GM06990 (cell line): ENCODE results near the gene C9orf78.
A peak's percentile ranks its signal among the peaks of the same experiment; 100 is the strongest.
"Not testable (repeated sequence)": the region's sequence is repeated elsewhere in the genome, so short reads cannot be mapped to it uniquely, and the experiment has no call there.

Source experiments
- DNase-seq: peaks from one replicate; pipeline ENCODE4 v3.0.0-alpha.2; 2011; ENCODE audit not compliant: insufficient read length; ENCODE audit errors: extremely low read depth
- H3K27me3 ChIP-seq: replicated peaks from 2 replicates; pipeline ENCODE4 v1.6.0; 2011; ENCODE audit warnings: low read length; ENCODE audit not compliant: control insufficient read depth, insufficient read depth
- H3K36me3 ChIP-seq: 2 replicates; pipeline ENCODE4 v1.5.1; 2011; ENCODE audit warnings: low read length; ENCODE audit not compliant: control insufficient read depth, insufficient read depth
- H3K4me3 ChIP-seq: replicated peaks from 2 replicates; pipeline ENCODE4 v1.5.1; 2011; ENCODE audit warnings: low read depth, mild to moderate bottlenecking, control low read depth, low read length
- CTCF ChIP-seq: IDR thresholded peaks from 2 replicates; pipeline ENCODE4 v1.5.1; 2011; ENCODE audit warnings: low read length, control low read depth, mild to moderate bottlenecking, inconsistent platforms; ENCODE audit not compliant: insufficient read depth, poor library complexity, severe bottlenecking

C9orf78 gene

GRCh38 chr9:129806061-129806460 lies 29.0 kb downstream of the C9orf78 start:
- DNase-seq: no peak
- no peak for TF ChIP-seq CTCF
- Histone ChIP-seq H3K36me3 (peaks cover 9% of the 10 kb centered on the region), H3K27me3 (no peaks in the 10 kb centered on the region), H3K4me3 (no peak overlapping the region)

DNA sequence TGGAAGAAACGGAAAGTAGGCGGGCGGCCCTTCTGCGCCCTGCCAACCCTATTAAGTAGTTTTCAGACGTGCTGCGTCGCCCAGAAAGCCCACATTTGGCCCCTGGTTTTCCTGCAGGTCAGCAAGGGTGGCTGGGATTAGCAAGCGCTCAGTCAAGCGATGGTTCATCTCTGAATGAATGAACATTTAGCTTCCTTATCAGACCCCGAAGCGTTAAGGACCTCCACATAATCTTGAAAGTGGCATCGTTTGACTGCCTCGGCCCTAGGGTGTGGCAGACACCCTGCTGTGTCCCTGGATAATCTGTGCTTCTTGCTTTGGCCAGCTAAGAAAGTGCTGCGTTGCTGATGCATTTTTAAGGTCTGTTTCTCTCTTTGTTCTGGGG lies 31.4 kb downstream of the C9orf78 start:
- no peaks in the 10 kb centered on the region for H3K27me3 ChIP-seq
- H3K36me3 ChIP-seq: peaks cover 5% of the 10 kb centered on the region; the same call in 1 of the 2 replicates
- TF ChIP-seq CTCF: no peak
- DNase-seq: no peak
- H3K4me3 ChIP-seq: peak overlapping the region; percentile 68

- no peak for TF ChIP-seq CTCF
Observed at GRCh38 chr9:129802833-129803675, 32.0 kb downstream of the C9orf78 start, which contains the start of gene TOR1B. TSS of gene TOR1B (plus strand) at chr9:129803184. CDS start at chr9:129803213, 29 bp downstream.

GRCh38 chr9:129801504-129801903 lies 33.6 kb downstream of the C9orf78 start:
- no peak for TF ChIP-seq CTCF
- H3K36me3 ChIP-seq: no peaks in the 10 kb centered on the region
- no peaks in the 10 kb centered on the region for H3K27me3 ChIP-seq
- H3K4me3 ChIP-seq: no peak overlapping the region
- DNase-seq: no peak

More at GRCh38 chr9:129802833-129803675, 32.0 kb downstream of the C9orf78 start, which contains the start of gene TOR1B:
- Histone ChIP-seq H3K36me3 (peaks cover 5% of the 10 kb centered on the region; the same call in 1 of the 2 replicates), H3K4me3 (peak within 1 kb of the TSS; percentile 68), H3K27me3 (no peaks in the 10 kb centered on the region)
- DNase-seq: peak; percentile 93

DNA sequence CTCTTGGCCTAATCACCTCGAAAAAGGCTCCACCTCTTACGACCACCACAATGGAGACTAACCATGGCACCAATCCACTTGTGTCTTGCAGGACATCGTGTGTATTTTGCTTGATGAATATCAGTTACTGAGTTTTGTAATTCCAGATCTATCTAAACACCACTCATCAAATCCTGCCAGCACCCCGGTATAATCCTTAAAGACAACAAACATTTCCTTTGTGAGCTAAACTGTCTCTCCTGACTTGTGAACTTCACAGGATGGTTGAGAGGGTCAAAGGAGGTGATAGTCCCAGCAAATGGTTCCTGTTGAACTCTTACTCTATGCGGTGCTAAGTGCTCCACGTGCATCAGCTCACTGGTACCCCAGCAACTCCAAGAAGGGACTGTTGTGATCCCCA lies 36.1 kb downstream of the C9orf78 start:
- Histone ChIP-seq H3K4me3 (no peak overlapping the region), H3K36me3 (no peaks in the 10 kb centered on the region), H3K27me3 (no peaks in the 10 kb centered on the region)
- DNase-seq: no peak
- TF ChIP-seq CTCF: no peak

GRCh38 chr9:129796029-129796428 lies 39.0 kb downstream of the C9orf78 start:
- not testable (repeated sequence) for H3K4me3 ChIP-seq, DNase-seq, H3K27me3 ChIP-seq, H3K36me3 ChIP-seq
